Loucy (cell line): ENCODE data around the gene E2F1.

Experiments
- H2AFZ ChIP-seq: fragments of 200-600 bp; sonication (generic); 2 replicates; pipeline ENCODE4 v1.6.0; 2016; ENCODE audit warnings: antibody characterized with exemption, mild to moderate bottlenecking, low read length, moderate library complexity
- H3F3A ChIP-seq: fragments of 200-600 bp; 2 replicates; pipeline ENCODE4 v1.6.0; 2016; ENCODE audit warnings: antibody characterized with exemption, low read depth, mild to moderate bottlenecking
- H3K27me3 ChIP-seq: fragments of 200-600 bp; sonication (generic); 2 replicates; pipeline ENCODE4 v1.6.1; 2014; ENCODE audit warnings: low read length, mild to moderate bottlenecking; ENCODE audit not compliant: insufficient read depth, poor library complexity, severe bottlenecking
- H3K36me3 ChIP-seq: fragments of 200-600 bp; sonication (generic); 2 replicates; pipeline ENCODE4 v1.6.1; 2016; ENCODE audit warnings: low read length; ENCODE audit not compliant: insufficient read depth
- H3K4me1 ChIP-seq: fragments of 200-600 bp; sonication (generic); 2 replicates; pipeline ENCODE4 v1.5.1; 2014; ENCODE audit warnings: low read length, mild to moderate bottlenecking; ENCODE audit not compliant: insufficient read depth, poor library complexity, severe bottlenecking
- H3K4me2 ChIP-seq: fragments of 200-600 bp; sonication (generic); 2 replicates; pipeline ENCODE4 v1.6.0; 2014; ENCODE audit warnings: antibody characterized with exemption, low read length, low read depth, mild to moderate bottlenecking; ENCODE audit not compliant: poor library complexity, severe bottlenecking
- H3K4me3 ChIP-seq: fragments of 200-600 bp; sonication (generic); 2 replicates; pipeline ENCODE4 v1.5.1; 2014; ENCODE audit warnings: low read length, mild to moderate bottlenecking, mixed read lengths; ENCODE audit not compliant: poor library complexity, severe bottlenecking
- H3K79me2 ChIP-seq: fragments of 200-600 bp; sonication (generic); 2 replicates; pipeline ENCODE4 v1.6.1; 2014; ENCODE audit warnings: low read length; ENCODE audit not compliant: insufficient read depth
- H3K9ac ChIP-seq: fragments of 200-600 bp; sonication (generic); 2 replicates; pipeline ENCODE4 v1.6.0; 2014; ENCODE audit warnings: mild to moderate bottlenecking, low read depth, low read length, moderate library complexity; ENCODE audit not compliant: poor library complexity, severe bottlenecking
- H3K9me2 ChIP-seq: fragments of 200-600 bp; sonication (generic); replicated peaks from 2 replicates; pipeline ENCODE4 v1.6.1; 2016; ENCODE audit warnings: low read depth, low read length, mixed read lengths
- H3K9me3 ChIP-seq: fragments of 200-600 bp; sonication (generic); 2 replicates; pipeline ENCODE4 v1.6.1; 2014; ENCODE audit warnings: mild to moderate bottlenecking, antibody characterized with exemption, low read length, low read depth; ENCODE audit not compliant: insufficient read depth
- H4K20me1 ChIP-seq: fragments of 200-600 bp; sonication (generic); 2 replicates; pipeline ENCODE4 v1.6.0; 2014; ENCODE audit warnings: antibody characterized with exemption, low read length, mild to moderate bottlenecking; ENCODE audit not compliant: insufficient read depth, poor library complexity, severe bottlenecking
- EZH2phosphoT487 ChIP-seq: fragments of 200-600 bp; IDR thresholded peaks from 2 replicates; pipeline ENCODE4 v1.6.1; 2018; ENCODE audit warnings: antibody characterized with exemption, mild to moderate bottlenecking, moderate library complexity, borderline replicate concordance
- TF ChIP-seq, protein P1 (sequence below): fragments of 200-600 bp; sonication (generic); conservative IDR thresholded peaks from 2 replicates; pipeline ENCODE4 v1.5.1; 2014; ENCODE audit warnings: mild to moderate bottlenecking, antibody characterized with exemption, low read length

E2F1 gene

DNA sequence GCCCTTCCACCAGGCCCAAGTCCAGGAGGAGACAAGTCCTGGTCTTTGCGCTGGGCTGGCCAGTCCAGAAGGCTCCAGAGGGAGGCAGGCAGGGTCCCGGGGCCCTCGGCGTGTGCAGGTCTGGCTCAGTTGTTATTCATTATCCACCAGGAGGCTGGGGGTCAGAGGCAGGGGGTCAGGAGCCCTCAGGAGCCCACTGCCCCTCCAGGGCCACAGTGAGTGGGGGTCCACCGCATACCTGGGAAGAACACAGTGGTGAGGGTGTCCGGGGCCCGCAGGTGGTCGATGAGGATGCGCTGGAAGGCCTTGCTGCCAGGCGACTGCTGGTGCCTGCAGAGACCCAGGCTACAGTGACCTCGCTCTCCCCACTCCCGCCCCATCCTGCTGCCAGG lies 28.5 kb downstream of the E2F1 start:
- TF ChIP-seq, protein P1, sequence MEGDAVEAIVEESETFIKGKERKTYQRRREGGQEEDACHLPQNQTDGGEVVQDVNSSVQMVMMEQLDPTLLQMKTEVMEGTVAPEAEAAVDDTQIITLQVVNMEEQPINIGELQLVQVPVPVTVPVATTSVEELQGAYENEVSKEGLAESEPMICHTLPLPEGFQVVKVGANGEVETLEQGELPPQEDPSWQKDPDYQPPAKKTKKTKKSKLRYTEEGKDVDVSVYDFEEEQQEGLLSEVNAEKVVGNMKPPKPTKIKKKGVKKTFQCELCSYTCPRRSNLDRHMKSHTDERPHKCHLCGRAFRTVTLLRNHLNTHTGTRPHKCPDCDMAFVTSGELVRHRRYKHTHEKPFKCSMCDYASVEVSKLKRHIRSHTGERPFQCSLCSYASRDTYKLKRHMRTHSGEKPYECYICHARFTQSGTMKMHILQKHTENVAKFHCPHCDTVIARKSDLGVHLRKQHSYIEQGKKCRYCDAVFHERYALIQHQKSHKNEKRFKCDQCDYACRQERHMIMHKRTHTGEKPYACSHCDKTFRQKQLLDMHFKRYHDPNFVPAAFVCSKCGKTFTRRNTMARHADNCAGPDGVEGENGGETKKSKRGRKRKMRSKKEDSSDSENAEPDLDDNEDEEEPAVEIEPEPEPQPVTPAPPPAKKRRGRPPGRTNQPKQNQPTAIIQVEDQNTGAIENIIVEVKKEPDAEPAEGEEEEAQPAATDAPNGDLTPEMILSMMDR = no peak
- TF ChIP-seq EZH2phosphoT487 = no peak
- no peak overlapping the region for H2AFZ ChIP-seq
- H3F3A ChIP-seq = no peaks in the 10 kb centered on the region
- no peaks in the 10 kb centered on the region for H3K36me3 ChIP-seq
- no peak overlapping the region for H3K4me3 ChIP-seq
- no peaks in the 10 kb centered on the region for H3K27me3 ChIP-seq
- H3K79me2 ChIP-seq = no peaks in the 10 kb centered on the region
- no peaks in the 10 kb centered on the region for H4K20me1 ChIP-seq
- H3K9me2 ChIP-seq = no peaks in the 10 kb centered on the region
- peaks cover under 1% of the 10 kb centered on the region for H3K4me1 ChIP-seq
- H3K9me3 ChIP-seq = no peaks in the 10 kb centered on the region
- H3K9ac ChIP-seq = no peak overlapping the region
- no peak overlapping the region for H3K4me2 ChIP-seq

DNA sequence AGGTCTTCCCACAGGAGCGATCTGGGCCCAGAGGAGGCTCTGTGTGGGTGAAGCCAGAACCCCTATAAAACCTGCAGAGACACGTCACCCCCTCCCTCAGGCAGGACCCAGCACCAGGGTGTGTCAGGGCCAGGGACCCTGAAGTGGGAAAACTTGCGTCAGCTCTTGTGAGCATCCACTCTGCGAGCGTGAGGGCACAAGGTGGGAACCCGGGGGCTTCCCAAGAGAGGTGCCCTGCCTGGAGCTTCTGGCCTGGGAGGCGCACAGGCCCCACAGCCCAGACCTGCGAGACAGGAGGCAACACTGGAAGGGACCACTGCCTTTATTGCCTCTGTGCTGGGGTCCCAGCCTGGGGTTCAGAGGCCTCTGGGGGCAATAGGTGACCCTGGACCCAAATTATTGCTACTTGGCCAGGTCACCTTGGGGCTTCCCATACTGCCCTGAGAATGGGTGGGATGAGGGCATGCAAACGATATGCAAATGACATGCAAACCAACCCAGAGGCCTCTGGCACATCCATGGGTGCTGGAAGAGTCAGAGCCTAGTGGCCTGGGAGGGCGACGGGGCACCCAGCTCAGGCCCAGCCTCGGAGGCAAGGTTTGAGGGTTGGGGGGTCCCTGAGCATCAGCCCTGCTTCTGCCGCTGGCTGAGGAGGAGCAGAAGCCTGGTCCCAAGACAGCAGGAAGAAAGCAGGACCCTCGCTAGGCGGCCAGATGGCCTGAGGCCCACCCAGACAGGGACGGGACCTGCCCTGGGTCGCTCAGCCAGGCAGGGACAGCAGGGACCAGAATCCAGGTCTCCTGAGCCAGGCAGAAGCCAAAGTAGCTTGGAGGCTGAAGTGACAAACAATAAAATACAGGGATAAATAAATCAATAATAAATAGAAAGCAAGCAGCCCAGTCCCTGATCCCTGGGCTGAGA lies 29.1 kb downstream of the E2F1 start:
- Histone ChIP-seq H3F3A (no peaks in the 10 kb centered on the region), H3K36me3 (no peaks in the 10 kb centered on the region), H3K4me1 (no peaks in the 10 kb centered on the region)

DNA sequence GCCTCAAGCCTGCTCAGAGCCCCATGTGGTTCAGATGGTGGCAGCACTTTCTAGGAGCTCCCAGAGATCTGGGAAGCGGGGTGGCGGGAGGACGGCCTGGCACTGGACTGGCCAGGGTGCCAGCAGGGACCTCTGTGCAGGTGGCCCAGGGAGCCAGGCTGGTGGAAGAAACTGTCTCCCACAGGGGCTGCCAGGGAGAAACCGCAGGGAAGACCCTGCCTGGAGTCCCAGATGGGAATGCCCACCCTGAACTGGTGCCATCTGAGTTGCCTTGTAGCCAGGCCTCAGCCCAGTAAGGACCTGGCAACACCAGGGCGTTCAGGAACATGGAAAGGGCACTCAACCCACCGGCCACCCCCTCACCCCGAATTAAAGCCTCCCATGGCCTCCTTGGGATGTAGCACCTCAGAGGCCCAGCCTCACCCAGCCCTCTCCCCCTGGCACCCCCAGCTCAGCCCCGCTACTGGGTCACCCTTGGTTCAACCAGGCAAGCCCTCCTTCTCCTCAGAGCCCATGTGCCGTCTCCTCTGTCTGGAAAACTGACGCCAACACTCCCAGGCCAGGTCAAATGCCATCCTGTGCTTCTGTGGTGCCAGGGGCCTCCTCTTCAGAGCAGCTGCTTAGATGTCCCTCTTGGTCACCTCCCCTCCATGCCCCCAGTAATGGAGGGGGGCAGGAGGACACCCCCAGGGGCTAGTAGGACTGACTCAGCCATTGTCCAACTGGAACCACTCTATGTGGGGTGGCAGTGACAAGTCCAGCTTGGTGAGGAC lies 30.0 kb downstream of the E2F1 start:
- Histone ChIP-seq H3K4me3 (no peak overlapping the region), H3K9me2 (no peaks in the 10 kb centered on the region), H3K36me3 (no peaks in the 10 kb centered on the region), H3F3A (no peaks in the 10 kb centered on the region), H2AFZ (no peak overlapping the region), H3K4me2 (no peak overlapping the region), H4K20me1 (no peaks in the 10 kb centered on the region), H3K27me3 (no peaks in the 10 kb centered on the region), H3K9ac (no peak overlapping the region), H3K4me1 (no peaks in the 10 kb centered on the region), H3K79me2 (no peaks in the 10 kb centered on the region), H3K9me3 (no peaks in the 10 kb centered on the region)
- TF ChIP-seq, protein P1 = no peak
- no peak for TF ChIP-seq EZH2phosphoT487

More for the DNA sequence above, 29.1 kb downstream of the E2F1 start:
- Histone ChIP-seq H3K4me2 (no peak overlapping the region), H3K9ac (no peak overlapping the region), H2AFZ (no peak overlapping the region), H3K9me2 (no peaks in the 10 kb centered on the region), H3K79me2 (no peaks in the 10 kb centered on the region), H3K4me3 (no peak overlapping the region), H3K27me3 (no peaks in the 10 kb centered on the region), H4K20me1 (no peaks in the 10 kb centered on the region), H3K9me3 (no peaks in the 10 kb centered on the region)
- TF ChIP-seq, protein P1 = no peak
- TF ChIP-seq EZH2phosphoT487 = no peak
